ENCODE results near the gene C10orf105.

Gene C10orf105

DNA sequence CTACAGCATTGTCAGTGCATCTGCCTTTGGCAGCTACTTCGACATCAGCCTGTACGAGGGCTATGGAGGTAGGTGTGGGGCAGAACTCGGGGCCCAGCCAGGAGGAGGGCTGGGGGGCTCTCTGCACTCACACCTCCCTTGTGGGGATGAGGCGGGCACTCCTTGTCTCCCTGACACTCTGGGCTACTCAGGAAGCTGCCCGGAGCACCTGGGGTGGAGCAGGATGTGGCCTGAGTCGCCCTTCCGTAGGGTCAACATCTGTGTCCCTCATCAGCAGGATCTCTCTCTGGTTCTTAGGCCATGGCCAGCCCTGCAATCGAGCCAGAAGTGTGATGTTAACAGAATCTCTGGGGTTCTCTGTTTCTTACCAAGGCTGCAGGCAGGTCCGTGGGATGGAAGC is 40.2 kb downstream of the C10orf105 start:
- DNase-seq (ENCODE audit: low read depth in 4 of 4, low spot score in 1 of 4), result no peak

DNA sequence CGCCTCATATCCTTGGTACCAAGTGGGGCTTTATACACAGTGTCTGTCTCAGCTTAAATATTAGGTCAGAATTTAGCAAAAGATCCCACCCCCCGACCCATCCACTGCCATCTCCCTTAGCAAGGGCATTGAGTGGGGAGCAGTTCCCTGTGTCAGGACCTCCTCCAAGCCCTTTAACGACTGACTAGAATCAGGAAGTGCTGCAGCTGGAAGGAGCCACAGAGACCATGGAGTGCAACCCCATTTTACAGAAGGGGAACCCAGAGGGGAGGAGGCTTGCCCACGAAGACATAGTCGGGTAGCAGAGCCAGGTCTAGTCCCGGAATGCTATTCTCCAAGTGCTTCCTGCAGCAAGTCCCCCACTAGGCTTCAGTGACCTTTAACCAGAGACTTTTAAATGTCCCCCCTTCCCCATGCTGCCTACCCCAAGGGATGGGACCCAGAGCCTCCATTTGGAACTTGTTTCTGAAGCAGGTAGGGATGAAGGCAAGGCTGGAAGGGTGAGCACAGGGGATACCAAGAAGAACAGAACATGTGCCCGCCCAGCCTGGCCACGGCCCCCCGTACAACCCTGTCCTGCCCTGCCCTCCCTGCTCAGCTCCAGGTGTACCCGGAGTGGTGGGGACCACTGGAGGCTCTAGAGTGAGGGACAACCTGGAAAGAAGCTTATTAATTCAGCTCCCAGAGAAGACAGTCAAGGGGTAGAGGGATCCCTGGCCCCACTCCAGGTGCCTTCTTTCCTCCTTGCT is 41.3 kb downstream of the C10orf105 start:
- DNase-seq (ENCODE audit: low read depth in 4 of 4, low spot score in 1 of 4), result no peak

GRCh38 chr10:71677261-71677660 is 42.3 kb downstream of the C10orf105 start:
- DNase-seq (ENCODE audit: low read depth in 4 of 4, low spot score in 1 of 4), result no peak

- DNase-seq (ENCODE audit: low read depth in 4 of 4, low spot score in 1 of 4), result no peak
Observed at GRCh38 chr10:71675295-71675970, 44.1 kb downstream of the C10orf105 start.

GRCh38 chr10:71671994-71672946 is 47.3 kb downstream of the C10orf105 start:
- no peak for DNase-seq (ENCODE audit: low read depth in 4 of 4, low spot score in 1 of 4)

- DNase-seq (ENCODE audit: low read depth in 4 of 4, low spot score in 1 of 4), result no peak
Observed at GRCh38 chr10:71667387-71667752, 52.2 kb downstream of the C10orf105 start.

DNA sequence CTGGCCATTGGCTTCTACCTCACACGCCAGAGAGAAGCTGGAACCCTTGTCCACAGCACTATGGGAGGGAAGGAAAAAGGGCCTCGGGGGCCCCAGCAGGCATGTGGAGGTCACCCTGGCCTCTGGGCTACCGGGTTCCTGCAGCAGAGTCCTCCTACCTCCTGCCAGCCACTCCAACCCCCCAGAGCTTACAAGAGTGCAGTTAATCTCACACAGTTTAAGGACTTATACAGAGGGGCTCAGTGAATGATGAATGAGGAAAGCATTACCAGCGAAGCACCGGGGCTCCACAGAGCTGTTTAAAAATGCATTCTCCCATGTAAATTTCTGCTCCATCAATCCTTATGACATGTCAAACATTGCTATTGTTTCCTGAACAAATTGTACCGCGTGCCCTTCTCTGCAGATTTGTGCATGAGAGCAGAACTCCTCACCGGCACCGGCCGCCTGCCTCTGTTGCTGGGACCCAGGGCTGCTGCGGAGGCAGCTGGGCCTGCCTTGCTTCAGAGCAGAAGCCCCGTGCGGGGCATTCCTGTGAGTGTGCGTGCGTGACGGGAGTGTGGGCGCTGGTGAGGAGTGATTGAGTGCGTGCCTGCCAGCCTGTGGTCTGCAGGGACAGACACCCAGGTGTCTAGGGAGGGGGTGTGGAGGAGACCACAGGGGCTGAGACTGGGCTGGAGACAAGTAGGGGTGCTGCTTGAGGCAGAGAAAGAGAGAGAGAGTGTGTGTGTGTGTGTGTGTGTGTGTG is 52.8 kb downstream of the C10orf105 start:
- no peak for DNase-seq (ENCODE audit: low read depth in 4 of 4, low spot score in 1 of 4)

DNA sequence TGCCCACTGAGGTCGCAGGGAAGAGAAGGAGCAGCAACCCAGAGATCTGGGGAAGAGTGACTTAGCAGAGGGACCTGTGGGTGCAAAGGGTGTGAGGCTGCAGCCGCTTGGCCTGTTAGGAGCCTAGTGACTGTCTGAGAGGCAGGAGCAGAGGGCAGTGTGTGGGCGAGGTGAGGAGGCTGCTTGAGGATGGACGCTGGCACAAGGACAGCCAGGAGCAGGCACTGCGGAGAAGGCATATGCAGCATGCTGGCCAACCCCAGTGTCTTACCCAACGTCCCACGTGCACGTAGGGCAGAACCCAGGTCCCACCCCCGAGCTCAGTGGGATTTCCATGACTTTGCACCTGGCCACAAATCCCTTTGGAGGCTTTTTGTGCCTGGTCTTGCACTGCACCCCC is 54.1 kb downstream of the C10orf105 start:
- no peak for DNase-seq (ENCODE audit: low read depth in 4 of 4, low spot score in 1 of 4)

DNA sequence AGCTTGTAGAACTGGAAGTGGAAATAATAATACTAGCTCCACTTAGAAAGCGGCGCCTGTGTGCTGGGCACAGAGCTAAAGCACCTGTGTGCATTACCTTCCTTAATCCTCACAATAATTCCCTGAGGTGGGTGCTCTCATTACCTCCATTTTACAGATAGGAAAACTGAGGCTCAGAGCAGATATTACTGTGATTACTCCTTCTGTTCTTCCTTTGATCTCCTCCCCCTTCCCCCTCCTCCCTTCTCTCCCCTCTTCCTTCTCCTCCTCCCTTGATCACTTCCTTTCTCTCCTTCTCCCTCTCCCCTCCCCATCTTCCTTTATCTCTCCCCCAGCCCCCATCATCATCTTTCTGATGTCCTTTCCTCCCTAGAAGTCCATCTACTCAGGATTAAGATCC is 55.0 kb downstream of the C10orf105 start:
- no peak for DNase-seq (ENCODE audit: low read depth in 4 of 4, low spot score in 1 of 4)

DNA sequence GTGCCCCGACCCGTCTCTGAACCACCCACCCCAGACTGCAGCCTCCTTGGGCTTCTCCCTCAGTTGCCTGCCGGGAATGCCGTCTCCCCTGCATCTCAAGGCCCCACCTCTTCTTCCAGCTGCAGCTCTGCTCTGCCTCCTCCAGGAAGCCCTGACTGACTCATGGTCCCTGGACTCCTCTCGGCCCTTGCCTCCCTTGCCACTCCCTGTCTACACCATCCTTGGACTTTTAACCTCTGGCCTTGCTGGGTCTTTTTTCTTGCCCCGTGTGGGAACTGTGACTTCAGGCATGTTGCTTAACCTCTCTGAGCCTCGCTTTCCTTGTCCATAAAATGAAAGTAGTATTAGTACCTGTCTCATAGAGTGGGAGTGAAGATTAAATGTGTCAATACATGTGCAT is 56.3 kb downstream of the C10orf105 start:
- no peak for DNase-seq (ENCODE audit: low read depth in 4 of 4, low spot score in 1 of 4)

- no peak for DNase-seq (ENCODE audit: low read depth in 4 of 4, low spot score in 1 of 4)
Observed at GRCh38 chr10:71661779-71662336, 57.7 kb downstream of the C10orf105 start.

Measured in stimulated activated CD4-positive, alpha-beta T cell treated with anti-CD3 and anti-CD28 coated beads, Interleukin-1b, Interleukin-23, amount 100 ng/mL, for 24 hours (primary cell).